GM12801 (cell line): ENCODE measurements around the gene HERPUD1.

ENCODE experiments used
- TF ChIP-seq, protein P1 (sequence below): IDR thresholded peaks from one replicate; pipeline ENCODE4 v1.5.1; 2011; ENCODE audit warnings: control low read depth; ENCODE audit not compliant: insufficient read length; ENCODE audit errors: extremely low read depth

HERPUD1 gene

DNA sequence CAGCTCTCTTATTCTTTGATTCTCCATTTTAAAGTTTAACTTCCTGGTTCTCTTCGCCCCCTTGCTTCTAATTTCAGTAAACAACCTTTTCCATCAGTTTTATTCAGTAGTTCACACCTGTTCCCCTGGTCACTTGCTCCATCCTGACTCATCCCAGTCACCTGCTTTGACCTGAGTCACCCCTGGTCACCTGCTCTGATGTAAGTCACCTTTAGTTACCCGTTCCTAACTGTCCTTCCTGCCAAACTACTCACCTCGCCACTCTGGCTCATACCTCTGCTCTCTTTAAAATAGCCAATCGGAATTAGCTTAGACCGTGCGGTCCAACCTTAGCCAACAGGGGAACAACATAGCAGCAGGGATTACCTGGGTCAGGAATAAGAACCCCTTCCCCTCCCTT is 52.7 kb downstream of the HERPUD1 start:
- TF ChIP-seq, protein P1, sequence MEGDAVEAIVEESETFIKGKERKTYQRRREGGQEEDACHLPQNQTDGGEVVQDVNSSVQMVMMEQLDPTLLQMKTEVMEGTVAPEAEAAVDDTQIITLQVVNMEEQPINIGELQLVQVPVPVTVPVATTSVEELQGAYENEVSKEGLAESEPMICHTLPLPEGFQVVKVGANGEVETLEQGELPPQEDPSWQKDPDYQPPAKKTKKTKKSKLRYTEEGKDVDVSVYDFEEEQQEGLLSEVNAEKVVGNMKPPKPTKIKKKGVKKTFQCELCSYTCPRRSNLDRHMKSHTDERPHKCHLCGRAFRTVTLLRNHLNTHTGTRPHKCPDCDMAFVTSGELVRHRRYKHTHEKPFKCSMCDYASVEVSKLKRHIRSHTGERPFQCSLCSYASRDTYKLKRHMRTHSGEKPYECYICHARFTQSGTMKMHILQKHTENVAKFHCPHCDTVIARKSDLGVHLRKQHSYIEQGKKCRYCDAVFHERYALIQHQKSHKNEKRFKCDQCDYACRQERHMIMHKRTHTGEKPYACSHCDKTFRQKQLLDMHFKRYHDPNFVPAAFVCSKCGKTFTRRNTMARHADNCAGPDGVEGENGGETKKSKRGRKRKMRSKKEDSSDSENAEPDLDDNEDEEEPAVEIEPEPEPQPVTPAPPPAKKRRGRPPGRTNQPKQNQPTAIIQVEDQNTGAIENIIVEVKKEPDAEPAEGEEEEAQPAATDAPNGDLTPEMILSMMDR = no peak

DNA sequence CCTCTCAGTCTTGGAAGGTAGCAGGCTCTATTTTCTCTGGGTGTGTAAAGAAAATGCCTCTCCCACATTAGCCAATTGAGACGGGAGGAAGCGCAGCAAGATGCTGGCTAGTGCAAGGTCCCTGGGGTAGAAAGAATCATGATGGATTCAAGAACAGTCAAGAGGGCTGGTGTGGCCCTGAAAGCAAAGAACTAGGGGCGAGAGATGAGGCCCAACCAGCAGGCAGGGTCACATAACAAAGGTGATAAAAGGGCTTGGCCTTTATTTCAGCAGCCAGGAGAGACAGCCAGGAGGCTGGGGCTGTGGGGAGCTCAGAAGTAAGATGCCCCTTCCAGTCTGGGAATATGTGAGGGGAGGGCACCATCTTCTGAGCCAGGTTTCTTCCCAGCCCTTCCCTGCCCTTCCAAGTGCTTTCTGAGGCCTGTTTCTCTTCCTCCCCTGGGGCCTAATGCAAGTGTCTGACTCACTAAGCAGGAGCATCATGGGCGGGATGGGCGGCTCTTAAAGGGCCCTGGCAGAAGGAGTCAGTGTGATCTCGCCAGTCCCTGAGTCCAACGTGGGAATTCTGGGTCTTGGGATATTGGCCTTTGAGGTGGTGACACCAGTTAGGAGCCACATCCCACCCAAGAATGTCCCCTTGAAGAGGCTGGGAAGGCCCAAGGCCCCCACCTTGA is 53.5 kb downstream of the HERPUD1 start:
- TF ChIP-seq, protein P1 = no peak

DNA sequence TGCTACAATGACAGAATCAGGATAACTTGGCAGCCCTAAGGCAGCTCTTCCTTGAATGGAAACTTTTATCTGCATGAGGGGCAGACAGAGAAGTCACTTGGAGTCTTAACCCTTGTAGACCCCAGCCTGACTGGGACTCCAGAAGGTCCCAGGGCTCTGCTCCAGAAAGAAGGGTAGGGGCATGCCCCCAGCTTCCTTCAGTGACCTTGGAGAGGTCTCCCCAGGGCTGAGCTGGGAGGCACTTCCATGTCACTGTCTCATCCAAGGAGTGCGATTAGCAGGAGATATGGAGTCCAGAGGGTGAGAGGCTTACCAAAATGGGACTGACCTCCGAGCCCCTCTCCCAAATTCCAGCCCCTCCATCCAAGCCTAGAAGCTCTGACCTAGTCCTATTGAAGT is 54.0 kb downstream of the HERPUD1 start:
- TF ChIP-seq, protein P1 = no peak

DNA sequence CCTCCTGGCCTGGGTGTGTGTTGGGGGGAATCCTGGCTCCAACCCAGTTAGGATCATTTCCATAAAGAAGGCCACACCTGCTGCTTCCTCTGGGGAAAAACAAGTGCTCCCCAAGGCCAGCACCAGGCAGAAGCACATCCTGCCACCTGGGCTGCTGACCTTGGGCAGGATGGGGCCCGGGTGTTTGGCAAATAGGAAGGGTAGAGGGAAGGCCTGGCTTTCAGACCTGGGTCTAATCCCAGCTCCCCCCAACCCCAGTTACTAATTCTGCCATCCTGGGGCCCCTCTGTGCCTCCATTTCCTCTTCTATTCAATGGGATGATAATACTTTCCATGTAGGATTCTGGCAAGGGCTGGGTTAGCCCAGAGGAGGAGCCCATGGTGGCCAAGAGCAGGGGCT is 54.4 kb downstream of the HERPUD1 start:
- TF ChIP-seq, protein P1 = no peak

DNA sequence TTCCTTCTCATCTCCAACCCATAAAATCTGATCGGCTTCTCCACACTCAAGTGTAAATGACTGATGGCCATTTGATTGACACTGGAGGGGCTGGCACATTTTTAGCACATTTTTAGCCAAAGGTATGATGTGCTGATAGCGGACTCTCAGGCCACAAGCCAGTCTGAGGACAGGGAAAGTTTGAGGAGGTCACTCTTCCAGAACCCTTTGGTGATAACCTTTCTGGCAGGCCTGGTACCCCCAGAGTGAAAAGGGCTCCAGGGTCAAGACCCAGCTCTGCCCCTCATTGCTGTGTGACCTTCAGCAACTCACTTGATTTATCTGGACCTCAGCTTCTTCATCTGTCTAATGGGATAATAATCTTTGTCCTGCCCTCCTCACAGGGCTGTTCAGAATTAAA is 55.8 kb downstream of the HERPUD1 start:
- TF ChIP-seq, protein P1 = no peak

DNA sequence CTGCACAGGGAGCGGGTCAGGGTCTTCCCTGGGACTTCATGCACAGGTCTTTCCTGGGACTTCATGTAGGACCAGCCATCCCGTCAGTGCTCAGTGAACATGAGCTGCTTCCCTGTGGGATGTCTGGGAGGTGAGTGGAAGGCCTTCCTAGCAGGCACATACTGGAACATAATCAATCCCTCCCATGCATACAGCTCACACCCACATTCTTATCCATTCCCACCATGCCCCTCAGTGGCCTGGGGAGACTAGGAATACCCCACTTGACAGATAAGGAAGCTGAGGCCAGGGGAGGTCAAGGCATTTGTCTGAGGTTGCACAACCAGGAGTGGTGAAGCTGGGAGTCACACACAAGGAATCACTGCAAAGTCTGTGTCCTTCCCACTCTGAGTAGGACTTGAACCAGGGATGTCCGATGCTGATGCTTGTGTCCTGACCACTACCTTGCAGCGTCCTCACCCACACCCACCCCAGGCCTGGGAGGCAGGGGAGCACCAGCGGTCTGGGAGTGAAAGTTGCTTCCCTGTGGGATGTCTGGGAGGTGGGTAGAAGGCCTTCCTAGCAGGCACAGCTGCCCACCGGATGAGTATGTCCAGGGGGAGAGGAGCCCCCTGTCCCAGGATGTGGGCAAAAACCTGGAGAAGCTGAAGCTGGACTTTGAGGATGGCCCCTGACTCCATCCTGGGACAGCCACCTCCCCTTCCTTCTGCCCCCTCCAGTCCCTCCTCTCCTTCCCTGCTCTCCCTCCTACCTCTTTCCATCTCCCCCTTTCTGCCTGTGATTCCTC is 56.4 kb downstream of the HERPUD1 start:
- TF ChIP-seq, protein P1 = no peak

DNA sequence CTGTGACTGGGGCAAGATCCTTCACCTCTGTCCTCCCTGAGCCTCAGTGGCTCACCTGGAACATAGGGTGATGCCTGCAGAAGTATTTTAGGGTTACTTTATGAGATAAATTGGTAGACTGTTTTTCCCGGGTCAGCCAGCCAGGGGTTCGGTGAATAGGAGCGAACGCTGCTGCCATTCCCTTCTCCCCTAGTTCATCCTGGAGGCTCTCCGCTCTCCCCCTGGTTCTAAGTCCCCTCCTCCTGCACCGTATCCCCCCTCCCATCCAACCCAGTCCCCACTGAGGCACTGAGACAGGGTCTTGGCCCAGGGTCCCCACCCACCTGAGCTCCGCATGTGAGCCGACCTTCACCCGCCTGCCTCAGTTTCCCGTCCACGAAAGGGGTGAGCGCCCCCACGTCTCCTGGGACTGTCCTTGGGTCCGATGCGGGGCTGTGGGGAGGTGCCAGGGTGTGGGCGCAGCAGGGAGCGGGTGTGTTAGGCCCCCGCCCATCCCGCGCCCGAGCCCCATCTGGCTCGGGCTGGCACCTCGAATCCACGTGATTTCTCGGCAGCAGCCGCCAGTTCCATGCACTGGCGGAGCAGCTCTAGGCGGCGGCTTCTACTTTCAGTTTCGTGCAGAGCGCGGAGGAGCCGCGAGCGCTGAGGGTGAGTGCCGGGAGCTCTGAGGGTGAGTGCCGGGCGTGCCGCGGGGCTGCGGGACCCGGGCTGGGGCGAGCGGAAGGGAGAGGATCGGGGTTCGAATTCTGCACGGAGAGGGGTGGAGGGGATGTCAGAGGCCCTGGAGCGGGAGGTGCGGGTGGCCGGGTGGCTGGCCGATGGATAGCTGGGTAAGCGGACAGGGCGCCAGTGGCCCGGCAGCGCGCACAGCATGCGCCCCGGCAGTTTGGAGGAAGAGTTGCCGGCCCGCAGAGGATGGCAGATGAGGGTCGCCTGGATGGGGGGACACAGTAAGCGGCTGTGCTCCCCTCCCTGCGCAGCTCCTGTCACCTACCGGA is 57.3 kb downstream of the HERPUD1 start, which contains the start of gene NLRC5:
TSS of gene NLRC5 (plus strand) at position 610 of the 998 bp plus-strand sequence. CDS start 31,156 bp downstream, outside the sequence.
- TF ChIP-seq, protein P1 = no peak
